GM19395 (cell line): ENCODE results near the gene CLNK.

Experiments used
- ATAC-seq: cut with Tn5 transposase; IDR thresholded peaks from one replicate; pipeline ENCODE4 v1.9.1; 2021; ENCODE audit warnings: mild to moderate bottlenecking, moderate library complexity; ENCODE audit not compliant: unreplicated experiment

Gene CLNK

GRCh38 chr4:10460313-10461047 lies 224.1 kb downstream of the CLNK start:
- no peak for ATAC-seq

GRCh38 chr4:10459305-10459704 lies 225.3 kb downstream of the CLNK start:
- no peak for ATAC-seq

GRCh38 chr4:10458177-10458576 lies 226.4 kb downstream of the CLNK start:
- ATAC-seq, result no peak

GRCh38 chr4:10457255-10457801 lies 227.2 kb downstream of the CLNK start, which contains the start of gene ZNF518B:
Gene ZNF518B, minus strand, starts transcription at chr4:10457426. Its CDS starts 11,098 bp downstream, at chr4:10446328.
- ATAC-seq, result peak; percentile 82

GRCh38 chr4:10456595-10457254 lies 227.8 kb downstream of the CLNK start:
- peak; percentile 64 for ATAC-seq

- no peak for ATAC-seq
Measured at GRCh38 chr4:10456260-10456594, 228.3 kb downstream of the CLNK start.

GRCh38 chr4:10455133-10455532 lies 229.4 kb downstream of the CLNK start:
- ATAC-seq, result no peak

GRCh38 chr4:10454726-10455125 lies 229.8 kb downstream of the CLNK start:
- ATAC-seq, result no peak

- ATAC-seq, result no peak
Measured at GRCh38 chr4:10454121-10454520, 230.4 kb downstream of the CLNK start.

- ATAC-seq, result no peak
Measured at GRCh38 chr4:10448991-10449390, 235.6 kb downstream of the CLNK start.

GRCh38 chr4:10442976-10443375 lies 241.6 kb downstream of the CLNK start:
- ATAC-seq, result no peak

- no peak for ATAC-seq
Measured at GRCh38 chr4:10441512-10441911, 243.1 kb downstream of the CLNK start.

- no peak for ATAC-seq
Measured at GRCh38 chr4:10438924-10439323, 245.6 kb downstream of the CLNK start.

- ATAC-seq, result no peak
Measured at GRCh38 chr4:10437735-10438134, 246.8 kb downstream of the CLNK start.
